ENCODE measurements around the gene AADACL3.
"Not testable (repeated sequence)": the region's sequence is repeated elsewhere in the genome, so short reads cannot be mapped to it uniquely, and the experiment has no call there.

AADACL3 gene

GRCh38 chr1:12715896-12716437 is at the start of gene AADACL3:
Gene AADACL3 (plus strand): TSS chr1:12716110. CDS start chr1:12716177, 67 bp downstream.
- no peak for DNase-seq (ENCODE audit: low read depth)

GRCh38 chr1:12666141-12666735 is 49.7 kb upstream of the AADACL3 start:
- DNase-seq (ENCODE audit: low read depth) = no peak

GRCh38 chr1:12669529-12670068 is 46.3 kb upstream of the AADACL3 start:
- no peak for DNase-seq (ENCODE audit: low read depth)

GRCh38 chr1:12674358-12674757 is 41.6 kb upstream of the AADACL3 start:
- no peak for DNase-seq (ENCODE audit: low read depth)

- DNase-seq (ENCODE audit: low read depth) = not testable (repeated sequence)
Measured at GRCh38 chr1:12676122-12676521, 39.8 kb upstream of the AADACL3 start.

- no peak for DNase-seq (ENCODE audit: low read depth)
Measured at GRCh38 chr1:12677565-12677964, 38.3 kb upstream of the AADACL3 start.

GRCh38 chr1:12678350-12678749 is 37.6 kb upstream of the AADACL3 start:
- DNase-seq (ENCODE audit: low read depth) = no peak

GRCh38 chr1:12678820-12679219 is 37.1 kb upstream of the AADACL3 start:
- no peak for DNase-seq (ENCODE audit: low read depth)

GRCh38 chr1:12690156-12690555 is 25.8 kb upstream of the AADACL3 start:
- DNase-seq (ENCODE audit: low read depth) = no peak

- DNase-seq (ENCODE audit: low read depth) = no peak
Measured at GRCh38 chr1:12692967-12693782, 22.7 kb upstream of the AADACL3 start.

GRCh38 chr1:12696658-12697057 is 19.3 kb upstream of the AADACL3 start:
- DNase-seq (ENCODE audit: low read depth) = no peak

- no peak for DNase-seq (ENCODE audit: low read depth)
Measured at GRCh38 chr1:12697397-12697796, 18.5 kb upstream of the AADACL3 start.

- DNase-seq (ENCODE audit: low read depth) = no peak
Measured at GRCh38 chr1:12703821-12704451, 12.0 kb upstream of the AADACL3 start.

GRCh38 chr1:12706061-12706460 is 9.8 kb upstream of the AADACL3 start:
- no peak for DNase-seq (ENCODE audit: low read depth)

- DNase-seq (ENCODE audit: low read depth) = no peak
Measured at GRCh38 chr1:12708396-12709090, 7.4 kb upstream of the AADACL3 start.

- no peak for DNase-seq (ENCODE audit: low read depth)
Measured at GRCh38 chr1:12709091-12709491, 6.8 kb upstream of the AADACL3 start.

GRCh38 chr1:12709696-12710095 is 6.2 kb upstream of the AADACL3 start:
- DNase-seq (ENCODE audit: low read depth) = no peak

- DNase-seq (ENCODE audit: low read depth) = no peak
Measured at GRCh38 chr1:12711536-12711935, 4.4 kb upstream of the AADACL3 start.

- no peak for DNase-seq (ENCODE audit: low read depth)
Measured at GRCh38 chr1:12712076-12712475, 3.8 kb upstream of the AADACL3 start.

- no peak for DNase-seq (ENCODE audit: low read depth)
Measured at GRCh38 chr1:12712929-12713328, 3.0 kb upstream of the AADACL3 start.

- DNase-seq (ENCODE audit: low read depth) = not testable (repeated sequence)
Measured at GRCh38 chr1:12713651-12714050, 2.3 kb upstream of the AADACL3 start.
